Choroid plexus epithelial cell (primary cell): ENCODE measurements around the gene SDR39U1.
"Not testable (repeated sequence)": the region's sequence is repeated elsewhere in the genome, so short reads cannot be mapped to it uniquely, and the experiment has no call there.

ENCODE experiments used
- DNase-seq: peaks from one replicate; pipeline ENCODE4 v3.0.0-alpha.2; 2010; ENCODE audit warnings: low read depth
- H3K4me3 ChIP-seq: 2 replicates; pipeline ENCODE4 v1.5.1; 2011; ENCODE audit warnings: low read depth, mild to moderate bottlenecking, control low read depth, low read length, moderate library complexity
- CTCF ChIP-seq: conservative IDR thresholded peaks from 2 replicates; pipeline ENCODE4 v1.5.1; 2011; ENCODE audit warnings: low read depth, mild to moderate bottlenecking, control low read depth, inconsistent platforms, low read length, moderate library complexity

The SDR39U1 gene

GRCh38 chr14:24459331-24459730, 16.8 kb upstream of the SDR39U1 start:
- no peak overlapping the region for H3K4me3 ChIP-seq
- TF ChIP-seq CTCF, result no peak
- no peak for DNase-seq

- DNase-seq, result no peak
- no peak overlapping the region for H3K4me3 ChIP-seq
- no peak for TF ChIP-seq CTCF
Measured at GRCh38 chr14:24458736-24459135, 16.2 kb upstream of the SDR39U1 start.

- no peak for DNase-seq
Measured at GRCh38 chr14:24456980-24457379, 14.4 kb upstream of the SDR39U1 start.

GRCh38 chr14:24450828-24451227, 8.3 kb upstream of the SDR39U1 start:
- not testable (repeated sequence) for DNase-seq, H3K4me3 ChIP-seq

More at GRCh38 chr14:24456980-24457379, 14.4 kb upstream of the SDR39U1 start:
- no peak overlapping the region for H3K4me3 ChIP-seq
- TF ChIP-seq CTCF, result no peak

GRCh38 chr14:24443053-24443665, 583 bp upstream of the SDR39U1 start:
- H3K4me3 ChIP-seq, result peak overlapping the region; percentile 72
- no peak for TF ChIP-seq CTCF
- no peak for DNase-seq

DNA sequence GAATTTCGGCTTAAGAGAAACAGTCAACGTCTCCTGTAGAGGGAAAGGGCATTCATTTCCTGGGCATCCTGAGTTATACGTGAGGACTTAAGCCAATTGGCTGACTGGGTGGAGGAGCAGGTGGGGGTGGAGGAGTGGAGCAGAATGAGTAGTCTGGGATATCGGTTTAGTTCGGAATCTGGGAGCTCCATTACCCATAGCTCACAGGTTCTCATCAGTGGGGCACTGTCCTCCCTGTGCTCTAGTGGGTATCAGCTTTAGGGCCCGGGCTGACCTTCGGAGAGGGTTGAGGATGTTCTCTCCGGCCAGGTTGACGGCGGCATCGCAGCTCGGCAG, 704 bp downstream of the SDR39U1 start:
- no peak for DNase-seq
- TF ChIP-seq CTCF, result no peak
- peak overlapping the region; percentile 72 for H3K4me3 ChIP-seq

DNA sequence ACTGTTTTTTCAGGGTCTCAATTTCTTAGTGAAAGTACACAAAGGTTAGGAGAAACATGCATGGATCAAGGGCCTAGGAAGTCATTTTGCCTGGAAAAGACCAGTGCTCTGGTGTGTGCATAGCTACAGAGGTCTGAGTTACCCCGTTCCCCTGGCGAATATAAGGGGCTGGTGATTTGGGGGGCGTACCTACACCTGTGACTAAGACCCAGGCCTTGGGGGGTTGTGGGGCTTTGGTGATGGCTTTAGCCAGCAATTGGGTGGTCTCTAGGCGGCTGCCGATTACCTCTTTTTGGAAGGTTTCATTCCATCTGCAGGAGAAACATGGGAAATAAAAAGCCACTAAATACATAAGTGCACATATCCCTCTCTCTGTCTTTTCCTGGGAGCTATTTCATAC, 1.1 kb downstream of the SDR39U1 start:
- TF ChIP-seq CTCF, result no peak
- H3K4me3 ChIP-seq, result peak overlapping the region; percentile 72
- no peak for DNase-seq
